ENCODE measurements around the gene NOD1. TPM values are rescaled to one million over a fixed set of nuclear protein-coding genes. Genes with fewer than 3 reads are reported as not detected.

NOD1 gene
- total and polyA plus RNA-seq, 3 donors from 2014 or later: 4.6 to 12.9 (median 11.9) TPM

DNA sequence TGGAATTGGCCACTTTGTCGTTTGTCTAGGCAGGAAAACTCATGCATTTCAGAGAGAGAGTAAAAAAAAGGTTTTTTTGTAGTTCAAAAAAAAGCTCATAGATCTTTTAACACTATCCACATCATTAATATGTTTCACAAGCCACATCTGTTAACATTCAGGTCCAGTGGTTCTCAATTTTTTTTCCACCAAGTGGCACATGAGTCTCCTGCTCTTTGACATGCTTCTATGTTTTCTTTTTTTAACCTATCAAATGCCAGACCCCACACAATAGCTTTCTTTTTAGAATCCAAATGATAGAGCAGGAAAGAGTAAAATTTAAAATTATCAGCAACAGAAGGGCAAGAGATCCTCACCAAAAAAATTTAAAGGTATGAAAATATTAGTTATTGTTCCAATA, 20.3 kb downstream of the NOD1 start:
- WGBS, 2 donors: 53 to 63% methylated on average over 1 of the region's 1 CpG
- no peaks in the 10 kb centered on the region for H3K36me3 ChIP-seq (ENCODE audit: low read depth, missing control alignments)
- no peak overlapping the region for H3K27ac ChIP-seq
- H3K4me1 ChIP-seq: no peaks in the 10 kb centered on the region
- no peak overlapping the region for H3K4me3 ChIP-seq
- no peaks in the 10 kb centered on the region for H3K27me3 ChIP-seq
- intact Hi-C loops (cut with DNase I; ENCODE audit: low total_unique reads): no loop called here
- DNase-seq: no peak
- H3K9me3 ChIP-seq: no peaks in the 10 kb centered on the region
- TF ChIP-seq, protein P1, sequence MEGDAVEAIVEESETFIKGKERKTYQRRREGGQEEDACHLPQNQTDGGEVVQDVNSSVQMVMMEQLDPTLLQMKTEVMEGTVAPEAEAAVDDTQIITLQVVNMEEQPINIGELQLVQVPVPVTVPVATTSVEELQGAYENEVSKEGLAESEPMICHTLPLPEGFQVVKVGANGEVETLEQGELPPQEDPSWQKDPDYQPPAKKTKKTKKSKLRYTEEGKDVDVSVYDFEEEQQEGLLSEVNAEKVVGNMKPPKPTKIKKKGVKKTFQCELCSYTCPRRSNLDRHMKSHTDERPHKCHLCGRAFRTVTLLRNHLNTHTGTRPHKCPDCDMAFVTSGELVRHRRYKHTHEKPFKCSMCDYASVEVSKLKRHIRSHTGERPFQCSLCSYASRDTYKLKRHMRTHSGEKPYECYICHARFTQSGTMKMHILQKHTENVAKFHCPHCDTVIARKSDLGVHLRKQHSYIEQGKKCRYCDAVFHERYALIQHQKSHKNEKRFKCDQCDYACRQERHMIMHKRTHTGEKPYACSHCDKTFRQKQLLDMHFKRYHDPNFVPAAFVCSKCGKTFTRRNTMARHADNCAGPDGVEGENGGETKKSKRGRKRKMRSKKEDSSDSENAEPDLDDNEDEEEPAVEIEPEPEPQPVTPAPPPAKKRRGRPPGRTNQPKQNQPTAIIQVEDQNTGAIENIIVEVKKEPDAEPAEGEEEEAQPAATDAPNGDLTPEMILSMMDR (IDR thresholded peaks at IDR 0.05): no peak
- no peak for TF ChIP-seq POLR2A (IDR thresholded peaks at IDR 0.05)

DNA sequence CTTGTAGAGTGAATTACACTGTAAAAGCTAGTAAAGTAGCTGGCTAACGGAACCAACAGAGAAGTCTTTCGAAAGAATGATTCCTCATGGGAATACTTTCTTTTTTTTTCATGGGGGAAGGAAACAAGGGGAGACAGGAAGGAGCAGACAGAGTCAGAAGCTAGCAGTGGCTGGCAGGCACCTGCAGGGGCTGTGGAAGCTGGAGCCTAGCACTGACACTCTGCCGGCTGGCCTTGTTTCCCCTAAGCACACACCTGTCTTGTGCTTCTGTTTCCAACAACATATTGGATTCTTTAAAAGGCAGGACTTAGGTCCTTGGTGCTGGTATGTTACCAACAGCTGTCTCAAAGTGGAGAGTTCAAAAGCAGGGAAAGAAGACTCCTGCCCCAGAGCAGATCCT, 24.7 kb downstream of the NOD1 start:
- Histone ChIP-seq H3K36me3 (ENCODE audit: low read depth, missing control alignments) (no peaks in the 10 kb centered on the region), H3K27ac (no peak overlapping the region)
- TF ChIP-seq, protein P1 (IDR thresholded peaks at IDR 0.05): no peak
- TF ChIP-seq POLR2A (IDR thresholded peaks at IDR 0.05): no peak

DNA sequence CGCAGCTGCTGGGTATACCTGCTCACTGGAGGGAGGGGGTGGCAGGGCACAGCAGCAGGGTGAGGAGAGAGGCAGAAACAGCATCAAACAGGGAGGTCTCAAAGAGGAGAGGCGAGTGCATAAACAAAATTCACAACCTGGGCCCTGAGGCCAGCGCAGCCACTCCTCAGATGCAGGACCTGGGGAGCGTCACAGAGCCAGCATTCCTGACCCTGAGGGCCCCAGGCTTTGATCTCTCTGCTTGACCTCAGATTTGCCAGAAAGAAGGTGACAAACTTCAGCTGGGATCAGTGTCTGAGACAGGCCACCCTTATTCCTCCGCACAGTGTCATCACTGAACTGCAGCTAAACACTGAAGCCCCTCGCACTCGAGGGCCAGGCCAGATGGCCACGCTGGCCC, 25.6 kb downstream of the NOD1 start:
- Histone ChIP-seq H3K27me3 (no peaks in the 10 kb centered on the region), H3K27ac (no peak overlapping the region), H3K36me3 (ENCODE audit: low read depth, missing control alignments) (no peaks in the 10 kb centered on the region), H3K4me3 (no peak overlapping the region), H3K4me1 (no peaks in the 10 kb centered on the region), H3K9me3 (no peaks in the 10 kb centered on the region)
- DNase-seq: no peak
- WGBS, 2 donors: 92 to 95% methylated on average over 8 of the region's 8 CpGs
- intact Hi-C loops (cut with DNase I; ENCODE audit: low total_unique reads): no loop called here
- TF ChIP-seq POLR2A (IDR thresholded peaks at IDR 0.05): no peak
- TF ChIP-seq, protein P1 (IDR thresholded peaks at IDR 0.05): no peak

More for the DNA sequence above, 24.7 kb downstream of the NOD1 start:
- WGBS, 2 donors: 66 to 70% methylated on average over 3 of the region's 3 CpGs
- intact Hi-C loops (cut with DNase I; ENCODE audit: low total_unique reads): no loop called here
- Histone ChIP-seq H3K27me3 (no peaks in the 10 kb centered on the region), H3K4me3 (no peak overlapping the region), H3K4me1 (no peaks in the 10 kb centered on the region), H3K9me3 (no peaks in the 10 kb centered on the region)
- DNase-seq: no peak

DNA sequence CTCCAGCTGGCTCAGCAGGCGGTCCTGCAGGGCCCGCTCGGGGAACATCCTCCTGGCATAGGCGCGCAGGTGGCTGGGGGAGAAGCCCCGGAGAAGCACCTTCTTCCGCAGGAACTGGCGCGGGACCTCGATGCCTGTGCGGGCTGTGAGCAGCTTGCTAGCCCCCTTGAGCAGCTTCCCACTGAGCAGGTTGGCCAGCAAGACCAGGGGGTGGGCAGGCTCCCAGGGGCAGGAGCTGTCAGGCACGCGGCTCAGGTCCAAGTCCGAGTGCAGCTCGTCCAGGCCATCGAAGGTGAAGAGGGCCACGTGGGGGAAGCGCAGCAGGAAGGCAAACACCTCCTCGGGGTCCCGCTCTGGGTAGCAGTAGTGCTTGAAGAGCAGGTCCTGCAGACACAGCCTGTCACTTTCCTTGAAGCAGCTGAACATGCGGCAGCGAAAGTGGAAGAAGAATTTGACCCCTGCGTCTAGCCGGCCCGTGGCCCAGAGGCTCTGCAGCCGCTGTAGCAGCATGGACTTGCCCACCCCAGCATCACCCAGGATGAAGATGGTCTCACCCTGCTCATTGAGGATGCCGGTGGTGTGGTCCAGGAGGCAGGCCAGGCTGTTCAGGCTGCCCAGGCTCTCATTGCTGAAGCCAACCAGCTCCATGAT, 26.2 kb downstream of the NOD1 start:
- no peak for TF ChIP-seq POLR2A (IDR thresholded peaks at IDR 0.05)
- TF ChIP-seq, protein P1 (IDR thresholded peaks at IDR 0.05): no peak
- intact Hi-C loops (cut with DNase I; ENCODE audit: low total_unique reads): no loop called here
- no peak overlapping the region for H3K4me3 ChIP-seq
- 92 to 98% methylated on average over 16 to 26 of the region's 27 CpGs for WGBS, 2 donors
- no peaks in the 10 kb centered on the region for H3K36me3 ChIP-seq (ENCODE audit: low read depth, missing control alignments)
- H3K27me3 ChIP-seq: no peaks in the 10 kb centered on the region
- no peaks in the 10 kb centered on the region for H3K4me1 ChIP-seq
- H3K9me3 ChIP-seq: no peaks in the 10 kb centered on the region
- H3K27ac ChIP-seq: no peak overlapping the region
- DNase-seq: no peak
